Keratinocyte (primary cell): ENCODE data around the gene CLCN4. TPM values are rescaled to one million over a fixed set of nuclear protein-coding genes. Genes with fewer than 3 reads are reported as not detected.

Experiments
- DNase-seq: peaks from one replicate; pipeline ENCODE4 v3.0.0-alpha.2; 2011; ENCODE audit warnings: low read depth, missing footprints, low spot score
- FAIRE-seq: peaks from 2 replicates; lab custom pipeline; 2011; peaks lifted over from hg19 to GRCh38; lab: Jason Lieb, UNC
- H2AFZ ChIP-seq: 2 replicates; pipeline ENCODE4 v1.6.0; 2012; ENCODE audit warnings: low read length, control low read depth, inconsistent platforms; ENCODE audit not compliant: control insufficient read depth
- H3K27ac ChIP-seq: 2 replicates; pipeline ENCODE4 v1.5.1; 2011; ENCODE audit warnings: low read length; ENCODE audit not compliant: control insufficient read depth, insufficient read depth
- H3K27me3 ChIP-seq: 3 replicates; pipeline ENCODE4 v1.6.0; 2011; ENCODE audit warnings: low read length; ENCODE audit not compliant: control insufficient read depth, insufficient read depth; ENCODE audit errors: extremely low read depth
- H3K36me3 ChIP-seq, 2 experiments: 2 replicates in 1 of 2; 3 replicates in 1 of 2; pipeline ENCODE4 v1.5.1; 2011; ENCODE audit warnings: low read length in 2 of 2, mild to moderate bottlenecking in 1 of 2; ENCODE audit not compliant: control insufficient read depth in 2 of 2, insufficient read depth in 2 of 2; ENCODE audit errors: extremely low read depth in 1 of 2
- H3K4me1 ChIP-seq: 3 replicates; pipeline ENCODE4 v1.5.1; 2011; ENCODE audit warnings: low read length; ENCODE audit not compliant: control insufficient read depth, insufficient read depth; ENCODE audit errors: extremely low read depth
- H3K4me2 ChIP-seq: 3 replicates; pipeline ENCODE4 v1.6.0; 2011; ENCODE audit warnings: low read depth, low read length; ENCODE audit not compliant: control insufficient read depth, insufficient read depth; ENCODE audit errors: extremely low read depth
- H3K4me3 ChIP-seq, 3 experiments: fragments of 200-600 bp in 1 of 3; sonication (generic) in 1 of 3; 2 replicates in 2 of 3; 3 replicates in 1 of 3; pipeline ENCODE4 v1.5.1; 2011 to 2016; ENCODE audit warnings: low read length in 3 of 3, mild to moderate bottlenecking in 3 of 3, control low read depth in 2 of 3, inconsistent platforms in 1 of 3, low read depth in 1 of 3, mixed read lengths in 1 of 3, mixed run types in 1 of 3, moderate library complexity in 1 of 3; ENCODE audit not compliant: control insufficient read depth in 2 of 3, insufficient read depth in 2 of 3; ENCODE audit errors: extremely low read depth in 1 of 3
- H3K79me2 ChIP-seq: 2 replicates; pipeline ENCODE4 v1.6.0; 2012; ENCODE audit warnings: low read length; ENCODE audit not compliant: control insufficient read depth, insufficient read depth
- H3K9ac ChIP-seq: 3 replicates; pipeline ENCODE4 v1.6.0; 2011; ENCODE audit warnings: low read length; ENCODE audit not compliant: control insufficient read depth, insufficient read depth; ENCODE audit errors: extremely low read depth
- H3K9me1 ChIP-seq: 3 replicates; pipeline ENCODE4 v1.6.0; 2011; ENCODE audit warnings: low read length; ENCODE audit not compliant: control insufficient read depth, insufficient read depth; ENCODE audit errors: extremely low read depth
- H3K9me3 ChIP-seq: 2 replicates; pipeline ENCODE4 v1.5.1; 2012; ENCODE audit warnings: low read depth, low read length; ENCODE audit not compliant: control insufficient read depth
- H4K20me1 ChIP-seq: 3 replicates; pipeline ENCODE4 v1.6.0; 2011; ENCODE audit warnings: low read length; ENCODE audit not compliant: control insufficient read depth, insufficient read depth; ENCODE audit errors: extremely low read depth
- EZH2 ChIP-seq: IDR thresholded peaks from one replicate; pipeline ENCODE4 v1.6.1; 2012; ENCODE audit warnings: inconsistent platforms, mild to moderate bottlenecking, low read length, moderate library complexity
- dilution Hi-C: fragments of 300-500 bp; cut with MboI; formaldehyde crosslinking; loops from one replicate; pipeline ENCODE4 v1.7.0; 2020; ENCODE audit warnings: low sequenced_read_pairs; ENCODE audit not compliant: extremely low pct_ligation_motif_present
- polyA plus RNA-seq, 5 experiments: library from polyadenylated mRNA; depleted of rRNA in 3 of 5; stranded (reverse) in 3 of 5; stranded (forward) in 1 of 5; unstranded in 1 of 5; fragments of >200 nt; gene quantifications; 1 replicate in 1 of 5; 2 replicates in 3 of 5; 3 replicates in 1 of 5; pipeline versions ENCODE4 v1.2.1 to v1.2.3, GENCODE V29; 2011 to 2012; ENCODE audit warnings: missing spikeins in 2 of 5, low read depth in 1 of 5, low replicate concordance in 1 of 5
- TF ChIP-seq, protein P1 (sequence below), 3 experiments: IDR thresholded peaks in 1 of 3; conservative IDR thresholded peaks in 1 of 3; optimal IDR thresholded peaks in 1 of 3; 2 replicates in 2 of 3; 3 replicates in 1 of 3; pipeline versions ENCODE3 to v1.5.1; 2011; ENCODE audit warnings: low read length in 3 of 3, mild to moderate bottlenecking in 3 of 3, moderate library complexity in 2 of 3, control low read depth in 1 of 3, inconsistent platforms in 1 of 3; ENCODE audit not compliant: insufficient read depth in 2 of 3; ENCODE audit errors: extremely low read depth in 1 of 3

The CLCN4 gene
- polyA plus RNA-seq, 1 donor (not counting 4 experiments of a cell fraction or from before 2014, with no cell fraction given): 0.24 TPM

DNA sequence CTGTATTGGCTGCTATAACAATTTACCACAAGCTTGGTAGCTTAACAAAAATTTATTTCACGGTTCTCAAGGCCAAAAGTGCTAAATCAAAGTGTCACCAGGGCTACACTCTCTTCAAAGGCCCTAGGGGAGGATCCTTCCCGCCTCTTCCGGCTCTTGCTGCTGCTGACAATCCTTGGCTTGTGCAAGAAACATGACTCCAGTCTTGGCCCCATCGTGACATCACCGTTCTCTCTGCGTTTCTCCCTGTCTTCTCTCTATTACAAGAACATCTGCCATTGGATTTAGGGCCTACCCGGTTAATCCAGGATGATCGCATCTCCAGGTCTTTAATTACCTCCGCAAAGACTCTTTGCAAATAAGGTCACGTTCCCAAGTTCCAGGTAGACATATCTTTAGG lies 10.4 kb upstream of the CLCN4 start:
- H3K9me1 ChIP-seq: no peaks in the 10 kb centered on the region
- no peaks in the 10 kb centered on the region for H3K4me1 ChIP-seq
- no peak overlapping the region for H3K4me3 ChIP-seq
- TF ChIP-seq, protein P1, sequence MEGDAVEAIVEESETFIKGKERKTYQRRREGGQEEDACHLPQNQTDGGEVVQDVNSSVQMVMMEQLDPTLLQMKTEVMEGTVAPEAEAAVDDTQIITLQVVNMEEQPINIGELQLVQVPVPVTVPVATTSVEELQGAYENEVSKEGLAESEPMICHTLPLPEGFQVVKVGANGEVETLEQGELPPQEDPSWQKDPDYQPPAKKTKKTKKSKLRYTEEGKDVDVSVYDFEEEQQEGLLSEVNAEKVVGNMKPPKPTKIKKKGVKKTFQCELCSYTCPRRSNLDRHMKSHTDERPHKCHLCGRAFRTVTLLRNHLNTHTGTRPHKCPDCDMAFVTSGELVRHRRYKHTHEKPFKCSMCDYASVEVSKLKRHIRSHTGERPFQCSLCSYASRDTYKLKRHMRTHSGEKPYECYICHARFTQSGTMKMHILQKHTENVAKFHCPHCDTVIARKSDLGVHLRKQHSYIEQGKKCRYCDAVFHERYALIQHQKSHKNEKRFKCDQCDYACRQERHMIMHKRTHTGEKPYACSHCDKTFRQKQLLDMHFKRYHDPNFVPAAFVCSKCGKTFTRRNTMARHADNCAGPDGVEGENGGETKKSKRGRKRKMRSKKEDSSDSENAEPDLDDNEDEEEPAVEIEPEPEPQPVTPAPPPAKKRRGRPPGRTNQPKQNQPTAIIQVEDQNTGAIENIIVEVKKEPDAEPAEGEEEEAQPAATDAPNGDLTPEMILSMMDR (optimal IDR thresholded peaks at IDR 0.05 in 1 of 3, IDR thresholded peaks at IDR 0.05 in 1 of 3, conservative IDR thresholded peaks at IDR 0.05 in 1 of 3; ENCODE audit: extremely low read depth in 1 of 3, insufficient read depth in 2 of 3, low read length in 3 of 3): no peak
- no peak for TF ChIP-seq EZH2
- H3K4me2 ChIP-seq: no peak overlapping the region
- dilution Hi-C loops: no loop called here
- no peaks in the 10 kb centered on the region for H3K27me3 ChIP-seq
- no peak overlapping the region for H2AFZ ChIP-seq
- no peak overlapping the region for H3K27ac ChIP-seq
- DNase-seq: no peak
- no peaks in the 10 kb centered on the region for H3K9me3 ChIP-seq
- H3K79me2 ChIP-seq: no peaks in the 10 kb centered on the region
- no peak overlapping the region for H3K9ac ChIP-seq
- no peak for FAIRE-seq
- peaks cover 0 to 1% of the 10 kb centered on the region in 2 experiments for H3K36me3 ChIP-seq
- no peaks in the 10 kb centered on the region for H4K20me1 ChIP-seq

DNA sequence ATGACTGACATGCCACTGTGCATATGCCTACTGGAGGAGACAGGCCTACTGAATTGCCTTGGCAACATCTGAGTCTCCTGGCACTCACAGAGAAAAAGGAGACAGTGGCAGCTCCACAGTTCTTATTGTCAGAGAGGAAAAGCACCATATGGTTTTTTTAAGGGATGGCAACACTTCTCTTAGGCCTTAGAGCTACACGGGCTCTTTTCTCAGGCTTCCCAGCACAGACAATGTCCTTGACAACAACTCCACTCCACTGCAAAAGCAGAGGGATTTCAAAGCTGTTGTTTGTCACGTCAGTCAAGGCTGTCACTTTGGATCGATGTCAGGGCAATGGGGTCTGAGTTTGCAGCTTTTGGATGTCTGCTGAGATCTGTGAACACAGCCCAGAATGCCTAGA lies 4.7 kb upstream of the CLCN4 start:
- H2AFZ ChIP-seq: no peak overlapping the region
- no peak for FAIRE-seq
- H3K79me2 ChIP-seq: no peaks in the 10 kb centered on the region
- H3K4me3 ChIP-seq: no peak overlapping the region
- no peak for TF ChIP-seq EZH2
- TF ChIP-seq, protein P1 (optimal IDR thresholded peaks at IDR 0.05 in 1 of 3, IDR thresholded peaks at IDR 0.05 in 1 of 3, conservative IDR thresholded peaks at IDR 0.05 in 1 of 3; ENCODE audit: extremely low read depth in 1 of 3, insufficient read depth in 2 of 3, low read length in 3 of 3): no peak
- no peak overlapping the region for H3K9ac ChIP-seq
- H3K9me3 ChIP-seq: no peaks in the 10 kb centered on the region
- H4K20me1 ChIP-seq: no peaks in the 10 kb centered on the region
- H3K27me3 ChIP-seq: no peaks in the 10 kb centered on the region
- no peak overlapping the region for H3K4me2 ChIP-seq
- dilution Hi-C loops: no loop called here
- no peak for DNase-seq
- no peaks in the 10 kb centered on the region for H3K9me1 ChIP-seq
- peaks cover 1% of the 10 kb centered on the region for H3K4me1 ChIP-seq
- H3K27ac ChIP-seq: no peak overlapping the region
- H3K36me3 ChIP-seq: no peaks in the 10 kb centered on the region
